GM12878 (cell line): ENCODE data around the gene IGSF22. TPM values are rescaled to one million over a fixed set of nuclear protein-coding genes. Genes with fewer than 3 reads are reported as not detected.

ENCODE experiments used
- ATAC-seq: fragments of 200-7000 bp; cut with Tn5 transposase; 3 replicates; pipeline ENCODE4 v1.9.1; 2020; ENCODE audit warnings: mild to moderate bottlenecking, moderate library complexity
- BruUV-seq: library from RNA; stranded (reverse); fragments of 400-500 nt; replicated peaks from 2 replicates; lab custom pipeline; 2021; lab: Mats Ljungman, UMichigan
- CTCF ChIA-PET: fragments of 300-600 bp; sonication (Branson Sonifier 250); formaldehyde crosslinking; extraction: SDS; loops from one replicate; lab custom pipeline; 2021; ENCODE audit warnings: inconsistent platforms; lab: Yijun Ruan, JAX
- POLR2A ChIA-PET: fragments of 350-600 bp; formaldehyde crosslinking; extraction: SDS; loops from one replicate; lab custom pipeline; 2021; ENCODE audit warnings: inconsistent platforms; lab: Charles Lee
- RAD21 ChIA-PET: fragments of 300-600 bp; sonication (Branson Sonifier 250); formaldehyde crosslinking; loops from one replicate; lab custom pipeline; 2023; ENCODE audit warnings: antibody characterized with exemption; ENCODE audit not compliant: unreplicated experiment; lab: Charles Lee
- SMC1A ChIA-PET: fragments of 300-600 bp; sonication (Branson Sonifier 250); formaldehyde crosslinking; loops from one replicate; lab custom pipeline; 2023; ENCODE audit not compliant: unreplicated experiment, uncharacterized antibody; lab: Charles Lee
- DNase-seq: peaks from one replicate; pipeline ENCODE4 v3.0.0-alpha.2; 2011; ENCODE audit warnings: low read depth, low spot score
- FAIRE-seq: peaks from 3 replicates; lab custom pipeline; 2011; peaks lifted over from hg19 to GRCh38; lab: Jason Lieb, UNC
- H2AFZ ChIP-seq: 2 replicates; pipeline ENCODE4 v1.6.0; 2011; ENCODE audit warnings: low read depth, low read length, control low read depth; ENCODE audit not compliant: control insufficient read depth
- H3K27ac ChIP-seq: 2 replicates; pipeline ENCODE4 v1.5.1; 2011; ENCODE audit warnings: control low read depth; ENCODE audit not compliant: control insufficient read depth, insufficient read depth
- H3K27me3 ChIP-seq, 2 experiments: replicated peaks in 1 of 2; 2 replicates each; pipeline versions ENCODE4 v1.6.0 to v1.6.1; 2011; ENCODE audit warnings: low read length in 1 of 2; ENCODE audit not compliant: control insufficient read depth in 2 of 2, insufficient read depth in 2 of 2
- H3K36me3 ChIP-seq, 2 experiments: 2 replicates each; pipeline ENCODE4 v1.5.1; 2011; ENCODE audit warnings: low read length in 1 of 2; ENCODE audit not compliant: control insufficient read depth in 2 of 2, insufficient read depth in 2 of 2
- H3K4me1 ChIP-seq: 2 replicates; pipeline ENCODE4 v1.6.1; 2011; ENCODE audit warnings: mild to moderate bottlenecking, low read length, moderate library complexity, mixed read lengths; ENCODE audit not compliant: control insufficient read depth, insufficient read depth
- H3K4me2 ChIP-seq: 2 replicates; pipeline ENCODE4 v1.6.0; 2011; ENCODE audit warnings: control low read depth; ENCODE audit not compliant: control insufficient read depth, insufficient read depth
- H3K4me3 ChIP-seq: fragments of 200-600 bp; sonication (generic); 2 replicates; pipeline ENCODE4 v1.5.1; 2016
- H3K79me2 ChIP-seq: 2 replicates; pipeline ENCODE4 v1.6.0; 2011; ENCODE audit warnings: low read length; ENCODE audit not compliant: control insufficient read depth, insufficient read depth
- H3K9ac ChIP-seq: 2 replicates; pipeline ENCODE4 v1.8.0; 2011; ENCODE audit warnings: low read length, control low read depth, mixed read lengths; ENCODE audit not compliant: control insufficient read depth, insufficient read depth
- H3K9me3 ChIP-seq: replicated peaks from 3 replicates; pipeline ENCODE4 v1.5.1; 2011; ENCODE audit warnings: mild to moderate bottlenecking, low read length; ENCODE audit not compliant: control insufficient read depth, insufficient read depth
- H4K20me1 ChIP-seq: 2 replicates; pipeline ENCODE4 v1.6.0; 2011; ENCODE audit not compliant: control insufficient read depth, insufficient read depth
- EED ChIP-seq: sonication (generic); IDR thresholded peaks from 2 replicates; pipeline ENCODE4 v1.6.1; 2016; ENCODE audit warnings: antibody characterized with exemption, low read depth
- NR2F1 ChIP-seq: fragments of 450-650 bp; conservative IDR thresholded peaks from 2 replicates; pipeline ENCODE4 v1.6.1; 2017; ENCODE audit warnings: mild to moderate bottlenecking
- ZNF384 ChIP-seq: IDR thresholded peaks from 2 replicates; pipeline ENCODE4 v1.6.1; 2012; ENCODE audit warnings: low read depth, mild to moderate bottlenecking, low read length, improper control_type of control experiment, borderline replicate concordance
- ZZZ3 ChIP-seq: IDR thresholded peaks from 2 replicates; pipeline ENCODE4 v1.6.1; 2011; ENCODE audit warnings: low read depth; ENCODE audit not compliant: control insufficient read depth, insufficient read length
- WGBS: methylation state at CpG from one replicate; pipeline ENCODE4 v1.1.6; 2016; ENCODE audit warnings: low lambda C conversion rate; ENCODE audit not compliant: insufficient replicate concordance, insufficient coverage; ENCODE audit errors: missing lambda C conversion rate; 5-methylcytosine and 5-hydroxymethylcytosine counted together
- in situ Hi-C: fragments of 300-500 bp; cut with MboI; formaldehyde crosslinking; loops from 9 replicates; pipeline ENCODE4 v1.14.3; 2018; ENCODE audit warnings: mixed read lengths
- intact Hi-C: fragments of 100-400 bp; cut with micrococcal nuclease; formaldehyde crosslinking; loops from one replicate; pipeline ENCODE4 v1.14.2; 2022; ENCODE audit not compliant: unreplicated experiment
- polyA plus RNA-seq, 11 experiments: library from polyadenylated mRNA; depleted of rRNA in 4 of 11; unstranded in 6 of 11; stranded (reverse) in 5 of 11; fragments of >200 nt; fragmentation: Nextera tagmentation in 4 of 11; fragmentation: Illumina TruSeq in 1 of 11; extraction: Ambion mirVana in 4 of 11; extraction: Trizol in 1 of 11; gene quantifications; 1 replicate in 1 of 11; 2 replicates in 10 of 11; pipeline versions ENCODE4 v1.2.1 to v1.2.3, GENCODE V29; 2011 to 2016; ENCODE audit warnings: inconsistent platforms in 2 of 11, missing spikeins in 2 of 11, low read depth in 1 of 11
- total RNA-seq, 4 experiments: library from RNA; depleted of rRNA in 3 of 4; stranded (reverse); fragments of >200 nt in 3 of 4; fragmentation: Illumina TruSeq in 1 of 4; extraction: Trizol in 1 of 4; gene quantifications; 2 replicates each; pipeline versions ENCODE4 v1.2.1 to v1.2.3, GENCODE V29; 2013 to 2021
- TF ChIP-seq, protein P1 (sequence below): fragments of 450-650 bp; formaldehyde crosslinking; IDR thresholded peaks from 2 replicates; pipeline ENCODE4 v1.4.0; 2022; ENCODE audit warnings: mild to moderate bottlenecking, moderate library complexity
- TF ChIP-seq, protein P2 (sequence below): fragments of 450-650 bp; IDR thresholded peaks from 2 replicates; pipeline ENCODE4 v1.6.1; 2017; ENCODE audit warnings: borderline replicate concordance

IGSF22 gene
- total and polyA plus RNA-seq, 10 of the 15 experiments (the other 5 are each of a cell fraction or from before 2014, with no cell fraction given) = 0.02 to 0.18 TPM; not detected in 8

DNA sequence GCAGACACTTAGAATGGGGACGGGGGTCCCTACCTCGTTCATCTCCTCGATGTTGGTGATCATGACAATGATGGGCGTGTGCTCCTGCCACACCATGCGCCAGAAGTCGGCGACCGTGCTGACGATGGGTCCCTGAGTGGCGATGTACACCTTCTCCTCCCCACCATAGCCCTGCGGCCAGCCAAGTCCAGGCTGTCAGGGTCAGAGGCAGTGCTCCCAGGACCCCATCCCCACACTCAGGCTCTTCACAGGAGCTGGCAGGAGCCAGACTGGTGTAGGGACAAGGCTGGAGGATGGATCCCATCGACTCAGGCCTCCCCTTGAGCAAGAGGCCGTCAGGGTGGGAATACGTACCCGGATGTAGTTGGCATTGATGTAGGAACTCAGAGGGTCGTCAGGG lies 7.2 kb upstream of the IGSF22 start:
- ChIA-PET POLR2A (no interaction called here), CTCF (interaction anchor here (0.9 to 19.6 kb wide), 10 partner anchors 10 to 489 kb away, joined by 3 to 494 read pairs (median 18); no protein-coding TSS in a partner anchor), SMC1A (interaction anchor here (1.1 to 3.3 kb wide), 10 partner anchors 9 to 193 kb away, joined by 3 to 34 read pairs (median 9); no protein-coding TSS in a partner anchor)
- 57% methylated on average over 16 of the region's 16 CpGs for WGBS
- no TSS peak for BruUV-seq
- Histone ChIP-seq H2AFZ (no peak overlapping the region), H3K4me3 (no peak overlapping the region), H3K9me3 (no peaks in the 10 kb centered on the region), H3K27me3 (no peaks in the 10 kb centered on the region), H3K4me2 (no peak overlapping the region)
- no peak for DNase-seq
- ATAC-seq = no peak
- in situ Hi-C loops (loop anchor here (10.0 kb wide), 1 partner anchor 62 kb away; the partner anchor contains the start of gene PTPN5), intact Hi-C loops (loop anchor here (2.0 kb wide), 2 partner anchors 70 to 618 kb away; no protein-coding TSS in a partner anchor)
- TF ChIP-seq, protein P1, sequence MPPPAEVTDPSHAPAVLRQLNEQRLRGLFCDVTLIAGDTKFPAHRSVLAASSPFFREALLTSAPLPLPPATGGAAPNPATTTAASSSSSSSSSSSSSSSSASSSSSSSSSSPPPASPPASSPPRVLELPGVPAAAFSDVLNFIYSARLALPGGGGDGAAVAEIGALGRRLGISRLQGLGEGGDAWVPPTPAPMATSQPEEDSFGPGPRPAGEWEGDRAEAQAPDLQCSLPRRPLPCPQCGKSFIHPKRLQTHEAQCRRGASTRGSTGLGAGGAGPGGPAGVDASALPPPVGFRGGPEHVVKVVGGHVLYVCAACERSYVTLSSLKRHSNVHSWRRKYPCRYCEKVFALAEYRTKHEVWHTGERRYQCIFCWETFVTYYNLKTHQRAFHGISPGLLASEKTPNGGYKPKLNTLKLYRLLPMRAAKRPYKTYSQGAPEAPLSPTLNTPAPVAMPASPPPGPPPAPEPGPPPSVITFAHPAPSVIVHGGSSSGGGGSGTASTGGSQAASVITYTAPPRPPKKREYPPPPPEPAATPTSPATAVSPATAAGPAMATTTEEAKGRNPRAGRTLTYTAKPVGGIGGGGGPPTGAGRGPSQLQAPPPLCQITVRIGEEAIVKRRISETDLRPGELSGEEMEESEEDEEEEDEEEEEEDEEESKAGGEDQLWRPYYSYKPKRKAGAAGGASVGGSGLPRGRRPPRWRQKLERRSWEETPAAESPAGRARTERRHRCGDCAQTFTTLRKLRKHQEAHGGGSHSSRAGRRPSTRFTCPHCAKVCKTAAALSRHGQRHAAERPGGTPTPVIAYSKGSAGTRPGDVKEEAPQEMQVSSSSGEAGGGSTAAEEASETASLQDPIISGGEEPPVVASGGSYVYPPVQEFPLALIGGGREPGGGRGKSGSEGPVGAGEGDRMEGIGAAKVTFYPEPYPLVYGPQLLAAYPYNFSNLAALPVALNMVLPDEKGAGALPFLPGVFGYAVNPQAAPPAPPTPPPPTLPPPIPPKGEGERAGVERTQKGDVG = no peak
- TF ChIP-seq ZZZ3 = no peak
- TF ChIP-seq NR2F1 = no peak
- no peak for TF ChIP-seq EED
- no peak for TF ChIP-seq ZNF384
- TF ChIP-seq, protein P2, sequence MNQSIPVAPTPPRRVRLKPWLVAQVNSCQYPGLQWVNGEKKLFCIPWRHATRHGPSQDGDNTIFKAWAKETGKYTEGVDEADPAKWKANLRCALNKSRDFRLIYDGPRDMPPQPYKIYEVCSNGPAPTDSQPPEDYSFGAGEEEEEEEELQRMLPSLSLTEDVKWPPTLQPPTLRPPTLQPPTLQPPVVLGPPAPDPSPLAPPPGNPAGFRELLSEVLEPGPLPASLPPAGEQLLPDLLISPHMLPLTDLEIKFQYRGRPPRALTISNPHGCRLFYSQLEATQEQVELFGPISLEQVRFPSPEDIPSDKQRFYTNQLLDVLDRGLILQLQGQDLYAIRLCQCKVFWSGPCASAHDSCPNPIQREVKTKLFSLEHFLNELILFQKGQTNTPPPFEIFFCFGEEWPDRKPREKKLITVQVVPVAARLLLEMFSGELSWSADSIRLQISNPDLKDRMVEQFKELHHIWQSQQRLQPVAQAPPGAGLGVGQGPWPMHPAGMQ = no peak
- TF ChIP-seq, all 136 proteins: peak for 0
- Histone ChIP-seq H3K9ac (no peak overlapping the region), H3K36me3 (no peaks in the 10 kb centered on the region), H3K4me1 (peaks cover 8% of the 10 kb centered on the region), H3K27ac (no peak overlapping the region), H3K79me2 (no peaks in the 10 kb centered on the region), H4K20me1 (no peaks in the 10 kb centered on the region)
- no peak for FAIRE-seq
- RAD21 ChIA-PET = interaction anchor here (0.8 to 3.8 kb wide), 5 partner anchors 11 to 192 kb away, joined by 3 to 31 read pairs (median 3); no protein-coding TSS in a partner anchor
